SK-N-SH treated with all-trans-retinoic acid at 6 μM for 48 hours (cell line): ENCODE results near the gene PDCD11.

Experiments
- RARB ChIP-seq: fragments of 250-450 bp; sonication (Bioruptor Pico); IDR thresholded peaks from 2 replicates; pipeline ENCODE4 v1.8.0; 2021; ENCODE audit warnings: mild to moderate bottlenecking, moderate library complexity
- ZNF70 ChIP-seq: fragments of 450-650 bp; formaldehyde crosslinking; IDR thresholded peaks from 2 replicates; pipeline ENCODE4 v1.5.0; 2020; ENCODE audit warnings: mild to moderate bottlenecking, moderate library complexity
- TF ChIP-seq, protein P1 (sequence below): fragments of 250-450 bp; sonication (Bioruptor Pico); IDR thresholded peaks from 2 replicates; pipeline ENCODE4 v1.5.1; 2020; ENCODE audit warnings: low read depth, mild to moderate bottlenecking, moderate library complexity
- TF ChIP-seq, protein P2 (sequence below): fragments of 250-450 bp; sonication (Bioruptor Pico); IDR thresholded peaks from 2 replicates; pipeline ENCODE4 v1.8.0; 2021; ENCODE audit warnings: low read depth, mild to moderate bottlenecking, moderate library complexity, borderline replicate concordance
- TF ChIP-seq, protein P3 (sequence below): fragments of 250-450 bp; sonication (Bioruptor Pico); IDR thresholded peaks from 2 replicates; pipeline ENCODE4 v1.8.0; 2020; ENCODE audit warnings: mild to moderate bottlenecking, moderate library complexity, borderline replicate concordance

DNA sequence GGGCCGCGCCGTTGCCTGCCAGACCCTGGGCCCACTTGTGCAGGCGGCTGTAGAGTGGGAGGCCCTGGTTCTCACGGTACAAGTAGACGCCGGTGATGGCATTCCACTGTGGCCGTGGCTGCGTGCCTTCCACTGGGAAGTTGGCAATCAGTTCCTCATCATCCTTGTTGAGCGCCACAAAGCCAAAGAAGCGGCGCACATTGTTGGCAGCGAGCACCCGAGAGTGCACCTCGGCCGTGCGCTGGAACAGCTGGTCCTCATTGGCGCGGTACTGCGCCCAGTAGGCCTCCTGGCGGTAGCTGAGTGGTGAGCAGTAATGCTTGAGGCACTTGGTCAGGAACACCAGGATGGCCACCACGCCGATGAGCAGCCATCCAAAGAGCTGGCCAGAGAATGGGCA, 50.8 kb downstream of the PDCD11 start:
- TF ChIP-seq RARB (CRISPR knock-in tag) = no peak
- TF ChIP-seq, protein P1, sequence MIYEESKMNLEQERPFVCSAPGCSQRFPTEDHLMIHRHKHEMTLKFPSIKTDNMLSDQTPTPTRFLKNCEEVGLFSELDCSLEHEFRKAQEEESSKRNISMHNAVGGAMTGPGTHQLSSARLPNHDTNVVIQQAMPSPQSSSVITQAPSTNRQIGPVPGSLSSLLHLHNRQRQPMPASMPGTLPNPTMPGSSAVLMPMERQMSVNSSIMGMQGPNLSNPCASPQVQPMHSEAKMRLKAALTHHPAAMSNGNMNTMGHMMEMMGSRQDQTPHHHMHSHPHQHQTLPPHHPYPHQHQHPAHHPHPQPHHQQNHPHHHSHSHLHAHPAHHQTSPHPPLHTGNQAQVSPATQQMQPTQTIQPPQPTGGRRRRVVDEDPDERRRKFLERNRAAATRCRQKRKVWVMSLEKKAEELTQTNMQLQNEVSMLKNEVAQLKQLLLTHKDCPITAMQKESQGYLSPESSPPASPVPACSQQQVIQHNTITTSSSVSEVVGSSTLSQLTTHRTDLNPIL (CRISPR knock-in tag) = no peak
- TF ChIP-seq, protein P2, sequence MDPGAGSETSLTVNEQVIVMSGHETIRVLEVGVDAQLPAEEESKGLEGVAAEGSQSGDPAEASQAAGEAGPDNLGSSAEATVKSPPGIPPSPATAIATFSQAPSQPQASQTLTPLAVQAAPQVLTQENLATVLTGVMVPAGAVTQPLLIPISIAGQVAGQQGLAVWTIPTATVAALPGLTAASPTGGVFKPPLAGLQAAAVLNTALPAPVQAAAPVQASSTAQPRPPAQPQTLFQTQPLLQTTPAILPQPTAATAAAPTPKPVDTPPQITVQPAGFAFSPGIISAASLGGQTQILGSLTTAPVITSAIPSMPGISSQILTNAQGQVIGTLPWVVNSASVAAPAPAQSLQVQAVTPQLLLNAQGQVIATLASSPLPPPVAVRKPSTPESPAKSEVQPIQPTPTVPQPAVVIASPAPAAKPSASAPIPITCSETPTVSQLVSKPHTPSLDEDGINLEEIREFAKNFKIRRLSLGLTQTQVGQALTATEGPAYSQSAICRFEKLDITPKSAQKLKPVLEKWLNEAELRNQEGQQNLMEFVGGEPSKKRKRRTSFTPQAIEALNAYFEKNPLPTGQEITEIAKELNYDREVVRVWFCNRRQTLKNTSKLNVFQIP (CRISPR knock-in tag) = no peak
- TF ChIP-seq, protein P3, sequence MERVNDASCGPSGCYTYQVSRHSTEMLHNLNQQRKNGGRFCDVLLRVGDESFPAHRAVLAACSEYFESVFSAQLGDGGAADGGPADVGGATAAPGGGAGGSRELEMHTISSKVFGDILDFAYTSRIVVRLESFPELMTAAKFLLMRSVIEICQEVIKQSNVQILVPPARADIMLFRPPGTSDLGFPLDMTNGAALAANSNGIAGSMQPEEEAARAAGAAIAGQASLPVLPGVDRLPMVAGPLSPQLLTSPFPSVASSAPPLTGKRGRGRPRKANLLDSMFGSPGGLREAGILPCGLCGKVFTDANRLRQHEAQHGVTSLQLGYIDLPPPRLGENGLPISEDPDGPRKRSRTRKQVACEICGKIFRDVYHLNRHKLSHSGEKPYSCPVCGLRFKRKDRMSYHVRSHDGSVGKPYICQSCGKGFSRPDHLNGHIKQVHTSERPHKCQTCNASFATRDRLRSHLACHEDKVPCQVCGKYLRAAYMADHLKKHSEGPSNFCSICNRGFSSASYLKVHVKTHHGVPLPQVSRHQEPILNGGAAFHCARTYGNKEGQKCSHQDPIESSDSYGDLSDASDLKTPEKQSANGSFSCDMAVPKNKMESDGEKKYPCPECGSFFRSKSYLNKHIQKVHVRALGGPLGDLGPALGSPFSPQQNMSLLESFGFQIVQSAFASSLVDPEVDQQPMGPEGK (CRISPR knock-in tag) = no peak
- TF ChIP-seq ZNF70 (CRISPR knock-in tag) = no peak
